BLaER1 treated with 17β-estradiol and CSF1 and Interleukin-3, amounts not matched to agents 10 nM and 100 nM (cell line): ENCODE data around the gene ERP27.

Experiments
- H3K27ac ChIP-seq, 11 experiments: shearing (Covaris generic); formaldehyde crosslinking; 2 replicates each; pipeline ENCODE4 v1.8.1; 2022
- H3K27me3 ChIP-seq, 11 experiments: shearing (Covaris generic); formaldehyde crosslinking; 2 replicates each; pipeline ENCODE4 v1.8.1; 2022
- H3K36me3 ChIP-seq, 11 experiments: shearing (Covaris generic); formaldehyde crosslinking; 2 replicates each; pipeline ENCODE4 v1.8.1; 2022
- H3K4me1 ChIP-seq, 10 experiments: shearing (Covaris generic); formaldehyde crosslinking; 2 replicates each; pipeline ENCODE4 v1.8.1; 2022
- H3K4me2 ChIP-seq, 11 experiments: shearing (Covaris generic); formaldehyde crosslinking; 2 replicates each; pipeline ENCODE4 v1.8.1; 2022
- H3K4me3 ChIP-seq, 10 experiments: shearing (Covaris generic); formaldehyde crosslinking; 2 replicates each; pipeline ENCODE4 v1.8.1; 2022
- H3K9ac ChIP-seq, 11 experiments: shearing (Covaris generic); formaldehyde crosslinking; 2 replicates each; pipeline ENCODE4 v1.8.1; 2022
- H3K9me3 ChIP-seq, 11 experiments: shearing (Covaris generic); formaldehyde crosslinking; replicated peaks in 1 of 11; 2 replicates each; pipeline ENCODE4 v1.8.1; 2022
- H4K20me1 ChIP-seq, 11 experiments: shearing (Covaris generic); formaldehyde crosslinking; 2 replicates each; pipeline ENCODE4 v1.8.1; 2022
- Cebpa-rat ChIP-seq, 11 experiments: shearing (Covaris generic); IDR thresholded peaks; 2 replicates each; pipeline ENCODE4 v1.8.1; 2022

The ERP27 gene

GRCh38 chr12:14873440-14874185, 64.7 kb downstream of the ERP27 start:
- peaks cover 0 to 24% (median 6%) of the 10 kb centered on the region in 11 experiments; a peak in 15 of 22 replicates for H3K9me3 ChIP-seq
- H3K4me3 ChIP-seq = no peak overlapping the region
- H3K4me1 ChIP-seq = peaks cover 0 to 3% (median 0%) of the 10 kb centered on the region in 10 experiments; a peak in 1 of 20 replicates
- no peaks in the 10 kb centered on the region for H4K20me1 ChIP-seq
- H3K9ac ChIP-seq = no peak overlapping the region
- H3K4me2 ChIP-seq = no peak overlapping the region
- no peaks in the 10 kb centered on the region for H3K36me3 ChIP-seq
- no peak overlapping the region for H3K27ac ChIP-seq
- TF ChIP-seq Cebpa-rat (IDR thresholded peaks at IDR 0.05) = no peak
- H3K27me3 ChIP-seq = no peaks in the 10 kb centered on the region

GRCh38 chr12:14871886-14872285, 66.5 kb downstream of the ERP27 start:
- H3K4me1 ChIP-seq = peaks cover 0 to 3% (median 0%) of the 10 kb centered on the region in 10 experiments; a peak in 1 of 20 replicates
- no peak overlapping the region for H3K4me3 ChIP-seq
- no peak overlapping the region for H3K27ac ChIP-seq
- no peak overlapping the region for H3K4me2 ChIP-seq
- peaks cover 8 to 41% (median 18%) of the 10 kb centered on the region in 11 experiments; a peak in 20 of 22 replicates for H3K9me3 ChIP-seq
- no peak overlapping the region for H3K9ac ChIP-seq
- H4K20me1 ChIP-seq = no peaks in the 10 kb centered on the region
- no peak for TF ChIP-seq Cebpa-rat (IDR thresholded peaks at IDR 0.05)
- no peaks in the 10 kb centered on the region for H3K36me3 ChIP-seq
- no peaks in the 10 kb centered on the region for H3K27me3 ChIP-seq

GRCh38 chr12:14871247-14871646, 67.1 kb downstream of the ERP27 start:
- Histone ChIP-seq H3K27ac (no peak overlapping the region), H3K9ac (no peak overlapping the region), H3K36me3 (no peaks in the 10 kb centered on the region), H3K4me2 (no peak overlapping the region), H3K27me3 (no peaks in the 10 kb centered on the region), H3K9me3 (peaks cover 13 to 46% (median 23%) of the 10 kb centered on the region in 11 experiments; a peak in 20 of 22 replicates), H4K20me1 (no peaks in the 10 kb centered on the region), H3K4me3 (no peak overlapping the region), H3K4me1 (peaks cover 0 to 3% (median 0%) of the 10 kb centered on the region in 10 experiments; a peak in 1 of 20 replicates)
- TF ChIP-seq Cebpa-rat (IDR thresholded peaks at IDR 0.05) = no peak

DNA sequence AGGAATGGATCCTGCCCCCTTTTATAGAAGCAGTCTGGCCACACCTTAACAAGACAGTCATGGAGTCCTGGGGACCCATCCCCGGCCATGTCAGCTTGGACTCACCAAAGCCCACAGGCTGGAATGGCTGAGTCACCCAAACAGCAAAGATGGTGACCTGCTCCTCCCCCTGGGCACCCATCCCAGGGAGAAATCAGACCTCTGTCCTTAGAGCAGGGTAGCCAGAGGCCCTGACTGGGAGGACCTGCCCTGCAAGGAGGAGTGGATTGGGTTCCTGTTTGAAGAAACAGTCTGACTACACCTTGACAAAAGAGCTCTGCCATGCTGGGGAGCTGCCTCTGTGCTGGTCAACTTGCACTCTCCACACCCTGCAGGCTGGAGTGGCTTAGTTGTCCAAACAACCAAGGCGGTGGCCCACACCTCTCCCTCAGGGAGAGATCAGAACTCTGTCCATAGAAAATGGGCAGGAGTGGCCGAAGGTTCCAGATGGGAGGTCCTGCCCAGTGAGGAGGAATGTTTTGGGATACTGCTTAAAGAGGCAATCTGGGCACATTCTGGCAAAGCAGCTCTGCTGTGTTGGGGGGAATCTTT, 69.3 kb downstream of the ERP27 start:
- H3K36me3 ChIP-seq = no peaks in the 10 kb centered on the region
- H3K9me3 ChIP-seq = peaks cover 13 to 44% (median 23%) of the 10 kb centered on the region in 11 experiments; a peak in 20 of 22 replicates
- H3K9ac ChIP-seq = no peak overlapping the region
- H3K4me2 ChIP-seq = no peak overlapping the region
- no peak for TF ChIP-seq Cebpa-rat (IDR thresholded peaks at IDR 0.05)
- no peaks in the 10 kb centered on the region for H3K27me3 ChIP-seq
- no peaks in the 10 kb centered on the region for H4K20me1 ChIP-seq
- H3K4me3 ChIP-seq = no peak overlapping the region
- H3K4me1 ChIP-seq = peaks cover 0 to 3% (median 0%) of the 10 kb centered on the region in 10 experiments; a peak in 1 of 20 replicates
- H3K27ac ChIP-seq = no peak overlapping the region
